GM20000 (cell line): ENCODE results near the gene KLHL8.

Experiments
- DNase-seq: peaks from one replicate; pipeline ENCODE4 v3.0.0; 2012; ENCODE audit warnings: low spot score
- CTCF ChIP-seq: IDR thresholded peaks from 2 replicates; pipeline ENCODE4 v1.5.1; 2012; ENCODE audit warnings: mild to moderate bottlenecking, control low read depth; ENCODE audit errors: extremely low read depth, missing control alignments

KLHL8 gene

GRCh38 chr4:87257523-87257922 is 37.1 kb upstream of the KLHL8 start:
- TF ChIP-seq CTCF: no peak
- no peak for DNase-seq

- no peak for TF ChIP-seq CTCF
- no peak for DNase-seq
These were observed 35.3 kb upstream of the KLHL8 start for GRCh38 chr4:87255755-87256154.

DNA sequence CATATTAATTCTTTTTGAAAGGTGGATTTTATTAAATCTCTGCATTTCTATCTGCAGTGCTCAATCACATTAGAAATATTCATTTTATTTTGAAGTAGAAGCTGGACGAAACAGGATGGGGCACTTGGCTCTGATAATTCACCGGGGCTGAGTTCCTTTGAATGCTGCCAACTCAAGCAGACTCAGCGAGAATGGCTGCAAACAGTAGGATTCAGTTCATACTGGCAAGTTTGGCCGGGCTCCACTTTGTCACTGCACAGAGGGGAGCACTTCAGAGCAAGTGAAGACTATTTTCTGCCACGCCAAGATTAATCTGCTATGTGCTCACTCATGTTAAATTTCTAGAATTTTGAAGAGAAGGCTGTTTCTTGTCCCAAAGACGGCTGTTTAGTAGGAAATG is 30.7 kb upstream of the KLHL8 start:
- TF ChIP-seq CTCF: no peak
- DNase-seq: no peak

DNA sequence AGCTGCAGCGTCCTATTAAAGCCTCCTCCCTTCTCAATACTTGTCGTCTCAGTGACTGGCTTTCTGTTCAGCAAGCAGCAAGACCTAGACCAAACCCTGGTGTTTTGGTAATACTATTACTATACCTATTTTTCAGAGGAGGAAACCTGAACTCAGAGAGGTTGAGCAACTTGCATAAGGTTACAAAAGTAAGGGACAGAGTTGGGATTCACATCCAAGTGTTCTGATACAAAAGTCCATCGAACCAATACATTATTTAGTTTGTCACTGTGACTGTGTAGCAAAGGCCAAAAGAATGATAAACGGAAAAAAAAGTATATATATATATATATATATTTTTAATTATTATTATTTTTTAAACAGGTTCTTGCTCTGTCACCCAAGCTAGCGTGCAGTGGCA is 29.9 kb upstream of the KLHL8 start:
- TF ChIP-seq CTCF: no peak

GRCh38 chr4:87249332-87250019 is 29.1 kb upstream of the KLHL8 start:
- no peak for DNase-seq
- no peak for TF ChIP-seq CTCF

More for the DNA sequence above, 29.9 kb upstream of the KLHL8 start:
- DNase-seq: no peak

DNA sequence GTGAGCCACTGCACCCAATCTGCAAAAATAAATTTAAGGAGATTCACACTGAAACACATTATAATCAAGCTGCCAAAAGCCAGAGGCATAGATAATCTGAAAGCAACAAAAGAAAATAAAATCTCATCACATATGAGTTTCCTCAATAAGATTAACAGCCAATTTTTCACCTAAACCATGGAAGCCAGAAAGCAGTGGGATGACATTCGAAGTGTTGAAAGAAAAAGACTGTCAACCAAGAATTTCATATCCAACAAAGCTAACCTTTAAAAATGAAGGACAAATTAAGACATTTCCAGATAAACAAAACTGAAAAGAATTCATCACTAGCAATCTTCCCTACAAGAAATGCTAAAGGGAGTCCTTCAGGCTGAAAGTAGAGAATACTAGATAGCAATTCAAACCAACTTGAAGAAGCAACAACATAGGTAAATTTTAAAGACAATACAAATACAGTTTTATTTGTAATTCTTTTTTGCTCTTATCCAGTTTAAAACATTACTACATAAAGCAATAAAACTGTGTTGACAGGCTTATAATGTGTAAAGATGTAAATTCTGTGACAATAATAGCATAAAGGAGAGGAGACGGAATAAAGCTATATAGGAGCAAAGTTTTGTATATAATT is 23.1 kb upstream of the KLHL8 start:
- DNase-seq: no peak
- no peak for TF ChIP-seq CTCF

- no peak for DNase-seq
These were observed 20.9 kb upstream of the KLHL8 start for GRCh38 chr4:87241336-87241735.

More at GRCh38 chr4:87241336-87241735, 20.9 kb upstream of the KLHL8 start:
- no peak for TF ChIP-seq CTCF
